Esophagus muscularis mucosa (tissue), 4 donors: ENCODE data around the gene VSTM2B. TPM values are rescaled to one million over a fixed set of nuclear protein-coding genes. Genes with fewer than 3 reads are reported as not detected.

Experiments
- DNase-seq: peaks from one replicate; pipeline ENCODE4 v3.0.0-alpha.2; 2017; ENCODE audit errors: extremely low spot score
- H3K27ac ChIP-seq, 4 donors: fragments of 200-600 bp; sonication (generic); replicated peaks in 1 of 4; 1 replicate in 3 of 4; 2 replicates in 1 of 4; pipeline ENCODE4 v1.5.1; 2016 to 2019; ENCODE audit warnings: mild to moderate bottlenecking in 1 of 4
- H3K27me3 ChIP-seq, 4 donors: fragments of 200-600 bp; sonication (generic); one replicate each; pipeline versions ENCODE4 v1.5.1 to v1.6.0; 2016 to 2019
- H3K36me3 ChIP-seq, 4 donors: fragments of 200-600 bp; sonication (generic); one replicate each; pipeline ENCODE4 v1.5.1; 2016 to 2019
- H3K4me1 ChIP-seq, 4 donors: fragments of 200-600 bp; sonication (generic); one replicate each; pipeline ENCODE4 v1.5.1; 2016 to 2019
- H3K4me3 ChIP-seq, 4 donors: fragments of 200-600 bp; sonication (generic); 1 replicate in 2 of 4; 2 replicates in 2 of 4; pipeline ENCODE4 v1.5.1; 2016 to 2019; ENCODE audit warnings: mild to moderate bottlenecking in 4 of 4, moderate library complexity in 1 of 4
- H3K9me3 ChIP-seq, 4 donors: fragments of 200-600 bp; sonication (generic); 1 replicate in 3 of 4; 2 replicates in 1 of 4; pipeline ENCODE4 v1.5.1; 2016 to 2019
- CTCF ChIP-seq, 3 experiments: fragments of 200-600 bp in 2 of 3; fragments of 450-650 bp in 1 of 3; sonication (generic) in 2 of 3; IDR thresholded peaks; one replicate each; pipeline ENCODE4 v1.5.1; 2017 to 2019; ENCODE audit warnings: antibody characterized with exemption in 3 of 3, mild to moderate bottlenecking in 2 of 3, moderate library complexity in 1 of 3
- EP300 ChIP-seq: sonication (generic); formaldehyde crosslinking; IDR thresholded peaks from one replicate; pipeline ENCODE4 v1.6.1; 2017; ENCODE audit warnings: antibody characterized with exemption
- POLR2A ChIP-seq: fragments of 450-650 bp; IDR thresholded peaks from one replicate; pipeline ENCODE4 v1.6.1; 2017; ENCODE audit warnings: antibody characterized with exemption, moderate library complexity, mild to moderate bottlenecking, low read depth
- POLR2AphosphoS5 ChIP-seq, 2 donors: sonication (generic); formaldehyde crosslinking; IDR thresholded peaks; one replicate each; pipeline ENCODE4 v1.6.1; 2017; ENCODE audit warnings: antibody characterized with exemption in 2 of 2
- WGBS: methylation state at CpG from one replicate; pipeline ENCODE4 v1.1.5; 2018; 5-methylcytosine and 5-hydroxymethylcytosine counted together
- intact Hi-C: fragments of 100-400 bp; cut with DNase I; formaldehyde crosslinking; loops from one replicate; pipeline ENCODE4 v1.15.1; 2023
- total RNA-seq, 4 donors: library from RNA; depleted of rRNA; stranded (reverse); fragments of >200 nt; gene quantifications; one replicate each; pipeline versions ENCODE4 v1.1.0 to v1.2.1, GENCODE V29; 2016

The VSTM2B gene
- total RNA-seq, 4 donors from 2014 or later, result 0.23 to 0.33 TPM; not detected in 2

DNA sequence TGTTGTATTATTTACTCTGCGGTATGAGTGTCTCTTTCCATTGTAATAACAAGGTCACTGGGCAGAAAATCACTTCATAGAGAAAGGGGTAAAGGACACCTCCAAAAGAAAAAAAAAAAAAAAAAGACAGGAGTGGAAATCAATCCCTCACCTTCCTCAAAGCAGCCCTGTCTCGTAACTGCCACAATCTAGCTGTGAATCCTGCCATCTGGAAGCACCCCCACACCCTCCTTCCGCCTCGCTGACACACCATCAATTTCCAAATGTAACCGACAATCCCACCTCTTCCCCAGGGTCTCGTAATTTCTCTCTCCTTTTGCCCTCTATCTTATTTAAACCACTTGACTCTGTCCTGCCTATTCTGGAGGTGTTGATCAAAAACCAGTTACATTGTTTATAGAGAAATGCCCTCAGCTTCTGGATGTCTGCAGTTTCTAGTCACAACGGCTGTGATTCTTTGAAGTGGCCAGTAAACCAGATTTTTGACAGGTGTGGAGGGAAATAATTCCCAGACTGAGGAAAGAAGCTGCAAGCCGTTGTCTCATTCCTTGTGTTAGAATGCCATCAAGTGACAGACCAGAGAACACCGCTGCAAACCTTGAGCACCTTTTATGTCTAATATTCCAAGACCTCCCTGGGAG lies 71.2 kb downstream of the VSTM2B start:
- Histone ChIP-seq H3K4me3 (no peak overlapping the region), H3K27me3 (peaks cover 0 to 63% (median 15%) of the 10 kb centered on the region in 4 donors), H3K27ac (no peak overlapping the region), H3K36me3 (no peaks in the 10 kb centered on the region), H3K9me3 (no peaks in the 10 kb centered on the region), H3K4me1 (no peaks in the 10 kb centered on the region)
- intact Hi-C loops, result no loop called here
- no peak for TF ChIP-seq POLR2A
- TF ChIP-seq EP300, result no peak
- TF ChIP-seq CTCF (IDR thresholded peaks at IDR 0.05), result no peak
- TF ChIP-seq POLR2AphosphoS5 (IDR thresholded peaks at IDR 0.05), result no peak
- DNase-seq, result no peak
- 16% methylated on average over 9 of the region's 9 CpGs for WGBS

- H3K9me3 ChIP-seq, result no peaks in the 10 kb centered on the region
- no peak overlapping the region for H3K27ac ChIP-seq
- no peak for DNase-seq
- 70% methylated on average over 7 of the region's 7 CpGs for WGBS
- peaks cover 0 to 52% (median 15%) of the 10 kb centered on the region in 4 donors for H3K27me3 ChIP-seq
- H3K36me3 ChIP-seq, result no peaks in the 10 kb centered on the region
- intact Hi-C loops, result no loop called here
- H3K4me1 ChIP-seq, result no peaks in the 10 kb centered on the region
- TF ChIP-seq POLR2A, result no peak
- TF ChIP-seq EP300, result no peak
- TF ChIP-seq POLR2AphosphoS5 (IDR thresholded peaks at IDR 0.05), result no peak
- TF ChIP-seq CTCF (IDR thresholded peaks at IDR 0.05), result no peak
- H3K4me3 ChIP-seq, result no peak overlapping the region
Measured at GRCh38 chr19:29598036-29598435, 72.2 kb downstream of the VSTM2B start.

DNA sequence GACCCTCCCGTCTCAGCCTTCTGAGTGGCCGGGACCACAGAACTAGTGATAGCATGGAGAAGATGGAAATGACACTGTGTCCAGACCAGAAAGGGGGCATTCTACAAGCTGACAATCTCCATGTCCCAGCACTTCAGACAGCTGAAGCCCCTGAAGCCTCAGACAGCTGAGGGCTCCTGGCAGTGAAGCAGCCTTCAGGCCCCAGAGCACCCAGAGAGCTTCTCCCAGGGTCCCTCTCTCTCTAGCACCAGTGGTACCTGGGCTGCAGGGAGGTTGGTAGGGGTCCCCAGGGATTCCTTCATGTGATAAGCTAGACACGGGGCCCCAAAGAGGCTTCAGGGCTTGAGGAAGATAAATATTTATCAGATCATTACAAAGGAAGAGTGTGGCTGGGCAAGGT lies 72.7 kb downstream of the VSTM2B start:
- WGBS, result 67% methylated on average over 3 of the region's 3 CpGs

DNA sequence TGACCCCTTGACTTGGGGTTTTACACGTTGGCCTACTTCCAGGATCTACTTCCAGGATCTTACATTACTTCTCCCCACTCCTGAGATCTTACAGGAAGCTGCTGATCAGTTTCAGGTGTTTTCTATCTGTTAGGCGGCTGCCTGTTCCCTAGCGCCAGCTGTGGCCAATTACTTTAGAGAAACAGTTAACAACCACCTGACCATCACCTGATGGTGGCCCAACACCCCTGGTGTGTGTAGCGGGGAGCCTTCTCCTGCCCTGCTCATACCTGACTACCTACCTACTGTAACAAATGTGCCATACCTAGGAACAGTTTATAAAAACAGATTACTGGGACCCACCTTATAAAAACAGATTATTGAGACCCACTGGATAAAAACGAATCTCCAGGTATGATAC lies 77.5 kb downstream of the VSTM2B start:
- no peak for TF ChIP-seq CTCF (IDR thresholded peaks at IDR 0.05)
- WGBS, result 65% methylated on average over 5 of the region's 5 CpGs
- Histone ChIP-seq H3K4me1 (peaks cover 15 to 26% (median 18%) of the 10 kb centered on the region in 4 donors), H3K4me3 (no peak overlapping the region), H3K27me3 (peaks cover 0 to 4% (median 0%) of the 10 kb centered on the region in 4 donors), H3K9me3 (no peaks in the 10 kb centered on the region), H3K27ac (no peak overlapping the region), H3K36me3 (no peaks in the 10 kb centered on the region)
- intact Hi-C loops, result loop anchor here (10.0 kb wide), 1 partner anchor 211 kb away; the partner anchor contains the start of gene CCNE1
- DNase-seq, result no peak

More for the DNA sequence above, 72.7 kb downstream of the VSTM2B start:
- no peak overlapping the region for H3K27ac ChIP-seq
- H3K4me3 ChIP-seq, result no peak overlapping the region
- H3K4me1 ChIP-seq, result no peaks in the 10 kb centered on the region
- H3K36me3 ChIP-seq, result no peaks in the 10 kb centered on the region
- intact Hi-C loops, result no loop called here
- TF ChIP-seq EP300 (no peak), POLR2AphosphoS5 (IDR thresholded peaks at IDR 0.05) (no peak), POLR2A (no peak), CTCF (IDR thresholded peaks at IDR 0.05) (no peak)
- peaks cover 0 to 50% (median 15%) of the 10 kb centered on the region in 4 donors for H3K27me3 ChIP-seq
- DNase-seq, result no peak
- no peaks in the 10 kb centered on the region for H3K9me3 ChIP-seq
